ENCODE data around the gene ZNF385D.

DNA sequence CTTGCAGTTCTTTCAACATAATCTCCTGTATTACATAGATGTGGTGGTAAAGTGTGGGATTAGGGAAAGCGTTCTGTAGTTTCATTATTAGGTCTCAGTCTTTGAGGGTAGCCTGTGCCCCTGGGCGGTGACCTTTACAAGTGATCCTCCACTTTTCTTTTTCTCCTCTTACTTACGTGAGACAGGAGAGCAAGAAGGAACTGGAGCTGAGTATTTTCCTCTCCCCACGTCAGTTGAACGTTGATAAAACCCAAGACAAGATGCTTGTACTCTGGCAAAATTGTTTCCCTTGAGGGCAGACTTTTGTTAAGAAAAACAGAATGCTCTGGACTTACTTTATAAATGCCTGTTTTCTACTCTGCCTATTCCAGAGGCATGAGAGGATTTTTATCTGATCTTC, 378.7 kb downstream of the ZNF385D start:
- TF ChIP-seq, protein P1, sequence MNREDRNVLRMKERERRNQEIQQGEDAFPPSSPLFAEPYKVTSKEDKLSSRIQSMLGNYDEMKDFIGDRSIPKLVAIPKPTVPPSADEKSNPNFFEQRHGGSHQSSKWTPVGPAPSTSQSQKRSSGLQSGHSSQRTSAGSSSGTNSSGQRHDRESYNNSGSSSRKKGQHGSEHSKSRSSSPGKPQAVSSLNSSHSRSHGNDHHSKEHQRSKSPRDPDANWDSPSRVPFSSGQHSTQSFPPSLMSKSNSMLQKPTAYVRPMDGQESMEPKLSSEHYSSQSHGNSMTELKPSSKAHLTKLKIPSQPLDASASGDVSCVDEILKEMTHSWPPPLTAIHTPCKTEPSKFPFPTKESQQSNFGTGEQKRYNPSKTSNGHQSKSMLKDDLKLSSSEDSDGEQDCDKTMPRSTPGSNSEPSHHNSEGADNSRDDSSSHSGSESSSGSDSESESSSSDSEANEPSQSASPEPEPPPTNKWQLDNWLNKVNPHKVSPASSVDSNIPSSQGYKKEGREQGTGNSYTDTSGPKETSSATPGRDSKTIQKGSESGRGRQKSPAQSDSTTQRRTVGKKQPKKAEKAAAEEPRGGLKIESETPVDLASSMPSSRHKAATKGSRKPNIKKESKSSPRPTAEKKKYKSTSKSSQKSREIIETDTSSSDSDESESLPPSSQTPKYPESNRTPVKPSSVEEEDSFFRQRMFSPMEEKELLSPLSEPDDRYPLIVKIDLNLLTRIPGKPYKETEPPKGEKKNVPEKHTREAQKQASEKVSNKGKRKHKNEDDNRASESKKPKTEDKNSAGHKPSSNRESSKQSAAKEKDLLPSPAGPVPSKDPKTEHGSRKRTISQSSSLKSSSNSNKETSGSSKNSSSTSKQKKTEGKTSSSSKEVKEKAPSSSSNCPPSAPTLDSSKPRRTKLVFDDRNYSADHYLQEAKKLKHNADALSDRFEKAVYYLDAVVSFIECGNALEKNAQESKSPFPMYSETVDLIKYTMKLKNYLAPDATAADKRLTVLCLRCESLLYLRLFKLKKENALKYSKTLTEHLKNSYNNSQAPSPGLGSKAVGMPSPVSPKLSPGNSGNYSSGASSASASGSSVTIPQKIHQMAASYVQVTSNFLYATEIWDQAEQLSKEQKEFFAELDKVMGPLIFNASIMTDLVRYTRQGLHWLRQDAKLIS (CRISPR knock-in tag; IDR thresholded peaks at IDR 0.05; ENCODE audit: borderline replicate concordance): no peak
- TF ChIP-seq, protein P2, sequence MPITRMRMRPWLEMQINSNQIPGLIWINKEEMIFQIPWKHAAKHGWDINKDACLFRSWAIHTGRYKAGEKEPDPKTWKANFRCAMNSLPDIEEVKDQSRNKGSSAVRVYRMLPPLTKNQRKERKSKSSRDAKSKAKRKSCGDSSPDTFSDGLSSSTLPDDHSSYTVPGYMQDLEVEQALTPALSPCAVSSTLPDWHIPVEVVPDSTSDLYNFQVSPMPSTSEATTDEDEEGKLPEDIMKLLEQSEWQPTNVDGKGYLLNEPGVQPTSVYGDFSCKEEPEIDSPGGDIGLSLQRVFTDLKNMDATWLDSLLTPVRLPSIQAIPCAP (CRISPR knock-in tag; IDR thresholded peaks at IDR 0.05): no peak
- no peak for TF ChIP-seq TP53 (CRISPR knock-in tag; IDR thresholded peaks at IDR 0.05)
- TF ChIP-seq, protein P3, sequence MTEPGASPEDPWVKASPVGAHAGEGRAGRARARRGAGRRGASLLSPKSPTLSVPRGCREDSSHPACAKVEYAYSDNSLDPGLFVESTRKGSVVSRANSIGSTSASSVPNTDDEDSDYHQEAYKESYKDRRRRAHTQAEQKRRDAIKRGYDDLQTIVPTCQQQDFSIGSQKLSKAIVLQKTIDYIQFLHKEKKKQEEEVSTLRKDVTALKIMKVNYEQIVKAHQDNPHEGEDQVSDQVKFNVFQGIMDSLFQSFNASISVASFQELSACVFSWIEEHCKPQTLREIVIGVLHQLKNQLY (CRISPR knock-in tag; IDR thresholded peaks at IDR 0.05): no peak
- TF ChIP-seq, protein P4, sequence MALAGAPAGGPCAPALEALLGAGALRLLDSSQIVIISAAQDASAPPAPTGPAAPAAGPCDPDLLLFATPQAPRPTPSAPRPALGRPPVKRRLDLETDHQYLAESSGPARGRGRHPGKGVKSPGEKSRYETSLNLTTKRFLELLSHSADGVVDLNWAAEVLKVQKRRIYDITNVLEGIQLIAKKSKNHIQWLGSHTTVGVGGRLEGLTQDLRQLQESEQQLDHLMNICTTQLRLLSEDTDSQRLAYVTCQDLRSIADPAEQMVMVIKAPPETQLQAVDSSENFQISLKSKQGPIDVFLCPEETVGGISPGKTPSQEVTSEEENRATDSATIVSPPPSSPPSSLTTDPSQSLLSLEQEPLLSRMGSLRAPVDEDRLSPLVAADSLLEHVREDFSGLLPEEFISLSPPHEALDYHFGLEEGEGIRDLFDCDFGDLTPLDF (CRISPR knock-in tag; IDR thresholded peaks at IDR 0.05): no peak
- TF ChIP-seq, protein P5, sequence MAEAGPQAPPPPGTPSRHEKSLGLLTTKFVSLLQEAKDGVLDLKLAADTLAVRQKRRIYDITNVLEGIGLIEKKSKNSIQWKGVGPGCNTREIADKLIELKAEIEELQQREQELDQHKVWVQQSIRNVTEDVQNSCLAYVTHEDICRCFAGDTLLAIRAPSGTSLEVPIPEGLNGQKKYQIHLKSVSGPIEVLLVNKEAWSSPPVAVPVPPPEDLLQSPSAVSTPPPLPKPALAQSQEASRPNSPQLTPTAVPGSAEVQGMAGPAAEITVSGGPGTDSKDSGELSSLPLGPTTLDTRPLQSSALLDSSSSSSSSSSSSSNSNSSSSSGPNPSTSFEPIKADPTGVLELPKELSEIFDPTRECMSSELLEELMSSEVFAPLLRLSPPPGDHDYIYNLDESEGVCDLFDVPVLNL (CRISPR knock-in tag; IDR thresholded peaks at IDR 0.05; ENCODE audit: borderline replicate concordance, low read depth): no peak
